Activated CD8-positive, alpha-beta memory T cell treated with anti-CD3 and anti-CD28 coated beads for 4 hours (primary cell): ENCODE measurements around the gene OGG1.

ENCODE experiments used
- DNase-seq, 2 donors: peaks; one replicate each; pipeline ENCODE4 v3.0.0-alpha.2; 2020; ENCODE audit warnings: low read depth in 2 of 2

The OGG1 gene

GRCh38 chr3:9786209-9786739, 36.5 kb downstream of the OGG1 start:
- no peak for DNase-seq

GRCh38 chr3:9786825-9787669, 37.3 kb downstream of the OGG1 start:
- DNase-seq: no peak

- DNase-seq: no peak
Measured at GRCh38 chr3:9787714-9788113, 38.0 kb downstream of the OGG1 start.

GRCh38 chr3:9791127-9791526, 41.4 kb downstream of the OGG1 start:
- no peak for DNase-seq

GRCh38 chr3:9791790-9792404, 42.1 kb downstream of the OGG1 start:
- no peak for DNase-seq

GRCh38 chr3:9792405-9793160, 42.8 kb downstream of the OGG1 start, which contains the start of the genes ARPC4 and TADA3:
Gene ARPC4 (plus strand): TSS chr3:9793082. CDS start chr3:9793122, 40 bp downstream.
Gene TADA3 (minus strand): TSS chr3:9792473. CDS start chr3:9791466, 1,007 bp downstream.
- DNase-seq: peak; percentile 83 to 91

- no peak for DNase-seq
Measured at GRCh38 chr3:9793161-9793781, 43.5 kb downstream of the OGG1 start.

- DNase-seq: no peak
Measured at GRCh38 chr3:9794400-9794799, 44.6 kb downstream of the OGG1 start.

- no peak for DNase-seq
Measured at GRCh38 chr3:9795207-9795606, 45.5 kb downstream of the OGG1 start.

- no peak for DNase-seq
Measured at GRCh38 chr3:9797196-9797945, 47.6 kb downstream of the OGG1 start.

GRCh38 chr3:9800529-9800928, 50.8 kb downstream of the OGG1 start:
- no peak for DNase-seq

GRCh38 chr3:9803494-9803893, 53.7 kb downstream of the OGG1 start:
- no peak for DNase-seq

- no peak for DNase-seq
Measured at GRCh38 chr3:9804996-9805395, 55.2 kb downstream of the OGG1 start.

- DNase-seq: no peak
Measured at GRCh38 chr3:9806137-9806536, 56.4 kb downstream of the OGG1 start.
